Transverse colon (tissue), 4 donors: ENCODE data around the gene RAP1GAP2.

Source experiments
- CTCF ChIP-seq, 5 experiments: fragments of 200-600 bp in 3 of 5; fragments of 450-650 bp in 2 of 5; sonication (generic) in 3 of 5; IDR thresholded peaks; 1 replicate in 2 of 5; 2 replicates in 3 of 5; pipeline ENCODE4 v1.5.1; 2016 to 2017; ENCODE audit warnings: antibody characterized with exemption in 5 of 5, inconsistent platforms in 3 of 5, mild to moderate bottlenecking in 2 of 5, moderate library complexity in 1 of 5
- EP300 ChIP-seq: sonication (generic); formaldehyde crosslinking; IDR thresholded peaks from one replicate; pipeline ENCODE4 v1.6.1; 2017; ENCODE audit warnings: antibody characterized with exemption, low read depth
- POLR2A ChIP-seq: fragments of 450-650 bp; IDR thresholded peaks from one replicate; pipeline ENCODE4 v1.6.1; 2016; ENCODE audit warnings: antibody characterized with exemption, mild to moderate bottlenecking, moderate library complexity
- POLR2AphosphoS5 ChIP-seq, 3 donors: sonication (generic); formaldehyde crosslinking; IDR thresholded peaks; one replicate each; pipeline ENCODE4 v1.6.1; 2016; ENCODE audit warnings: antibody characterized with exemption in 3 of 3

GRCh38 chr17:2862197-2862596, 66.0 kb downstream of the RAP1GAP2 start:
- TF ChIP-seq EP300 = no peak
- TF ChIP-seq CTCF (IDR thresholded peaks at IDR 0.05) = no peak
- no peak for TF ChIP-seq POLR2A
- TF ChIP-seq POLR2AphosphoS5 (IDR thresholded peaks at IDR 0.05) = no peak
